Measurements from ENCODE around the gene LEP.

LEP gene

DNA sequence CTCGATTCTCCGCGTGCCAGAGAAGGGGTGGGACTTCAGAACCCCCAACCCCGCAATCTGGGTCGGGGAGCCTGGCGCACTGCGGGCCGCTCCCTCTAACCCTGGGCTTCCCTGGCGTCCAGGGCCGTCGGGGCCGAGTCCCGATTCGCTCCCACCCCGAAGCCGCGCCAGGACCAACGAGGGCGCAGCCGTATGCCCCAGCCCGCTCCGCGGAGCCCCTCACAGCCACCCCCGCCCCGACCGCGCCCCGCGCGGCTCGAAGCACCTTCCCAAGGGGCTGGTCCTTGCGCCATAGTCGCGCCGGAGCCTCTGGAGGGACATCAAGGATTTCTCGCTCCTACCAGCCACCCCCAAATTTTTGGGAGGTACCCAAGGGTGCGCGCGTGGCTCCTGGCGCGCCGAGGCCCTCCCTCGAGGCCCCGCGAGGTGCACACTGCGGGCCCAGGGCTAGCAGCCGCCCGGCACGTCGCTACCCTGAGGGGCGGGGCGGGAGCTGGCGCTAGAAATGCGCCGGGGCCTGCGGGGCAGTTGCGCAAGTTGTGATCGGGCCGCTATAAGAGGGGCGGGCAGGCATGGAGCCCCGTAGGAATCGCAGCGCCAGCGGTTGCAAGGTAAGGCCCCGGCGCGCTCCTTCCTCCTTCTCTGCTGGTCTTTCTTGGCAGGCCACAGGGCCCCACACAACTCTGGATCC is at the start of gene LEP:
LEP (plus strand) TSS at position 583 of the 691 bp plus-strand sequence. CDS start 10,741 bp downstream, outside the sequence.
- DNase-seq = no peak

DNA sequence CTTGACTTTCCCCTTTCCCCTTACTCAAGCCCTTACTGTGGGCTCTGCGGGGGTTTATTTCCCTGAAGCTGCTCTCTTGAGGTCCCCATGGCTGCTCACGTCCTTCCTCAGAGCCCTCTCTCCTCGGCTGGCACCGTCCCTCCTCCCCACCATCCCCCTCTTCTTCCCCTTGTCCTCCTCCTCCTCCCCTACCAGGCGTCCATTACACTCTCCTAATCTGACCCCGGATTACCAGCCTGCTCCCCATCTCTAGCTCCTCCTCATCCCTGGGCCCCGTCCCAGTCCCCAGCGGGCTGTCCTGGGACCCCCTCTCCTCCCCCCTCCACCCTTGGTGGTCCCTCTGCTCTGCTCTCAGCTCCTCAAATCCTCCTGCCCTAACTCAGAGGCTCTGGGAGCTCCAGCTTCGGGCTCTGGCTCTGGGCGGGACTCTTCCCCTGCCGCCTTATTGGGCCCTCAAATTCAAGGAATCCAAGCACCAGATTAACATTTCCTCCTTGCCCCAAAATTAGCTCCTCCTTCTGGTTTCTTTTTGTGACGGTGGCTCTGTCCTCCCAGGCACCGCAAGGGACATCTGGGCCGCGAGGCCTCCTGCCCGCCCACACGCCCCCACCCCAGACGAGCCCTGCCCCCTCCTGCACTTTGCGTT is 48.5 kb upstream of the LEP start:
- DNase-seq = no peak

DNA sequence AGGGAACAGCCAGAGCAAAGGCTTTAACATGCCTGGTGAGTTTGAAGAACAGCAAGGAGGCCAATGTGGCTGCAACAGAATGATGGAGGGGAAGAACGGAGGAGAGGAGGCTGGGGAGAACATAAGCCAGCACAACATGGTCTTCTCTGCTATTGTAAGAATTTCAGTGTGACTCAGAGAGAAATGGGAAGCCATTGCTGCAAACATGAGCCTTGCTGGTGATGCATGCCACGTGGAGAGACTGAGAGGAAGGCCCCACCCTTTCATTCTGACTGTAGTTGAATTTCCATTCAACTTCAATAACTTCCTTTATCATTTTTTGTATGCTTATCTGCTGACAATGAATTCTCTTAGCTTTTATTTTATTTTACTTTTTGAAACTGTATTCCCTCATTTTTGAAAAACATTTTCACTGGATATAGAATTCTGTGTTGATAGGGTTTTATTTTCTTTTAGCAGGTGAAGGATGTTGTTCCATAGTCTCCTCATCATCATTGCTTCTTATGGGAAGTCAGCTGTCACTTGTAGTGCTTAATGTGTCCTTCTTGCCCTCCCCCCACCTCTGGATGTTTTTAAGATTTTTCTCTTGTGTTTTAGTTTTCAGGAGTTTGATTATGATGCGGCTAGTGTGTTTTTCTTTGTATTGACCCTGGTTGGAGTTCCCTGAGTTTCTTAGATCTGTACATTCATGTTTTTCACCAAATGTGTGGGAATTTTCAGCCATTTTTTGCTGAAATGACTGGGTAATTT is 46.4 kb upstream of the LEP start:
- DNase-seq = no peak

DNA sequence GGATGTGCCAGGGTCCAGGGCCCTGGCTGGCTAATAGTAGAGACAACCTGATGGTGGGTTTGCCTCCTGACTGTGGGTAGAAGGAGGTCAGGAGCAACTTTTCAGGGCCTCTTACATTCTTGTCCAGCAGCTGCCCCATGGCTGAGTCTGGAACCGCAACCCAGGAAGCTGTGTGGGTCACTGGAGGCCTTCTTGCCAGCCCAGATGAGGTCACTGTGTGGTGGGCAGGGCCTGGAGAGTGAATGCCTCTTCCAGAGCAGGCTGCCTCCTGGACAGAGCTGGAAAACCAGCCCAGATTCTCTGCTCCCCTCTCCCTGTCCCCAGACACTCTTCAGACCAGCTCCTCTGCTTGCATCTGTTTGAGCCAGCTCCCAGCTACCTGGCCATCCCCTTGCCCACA is 43.5 kb upstream of the LEP start:
- DNase-seq = no peak

DNA sequence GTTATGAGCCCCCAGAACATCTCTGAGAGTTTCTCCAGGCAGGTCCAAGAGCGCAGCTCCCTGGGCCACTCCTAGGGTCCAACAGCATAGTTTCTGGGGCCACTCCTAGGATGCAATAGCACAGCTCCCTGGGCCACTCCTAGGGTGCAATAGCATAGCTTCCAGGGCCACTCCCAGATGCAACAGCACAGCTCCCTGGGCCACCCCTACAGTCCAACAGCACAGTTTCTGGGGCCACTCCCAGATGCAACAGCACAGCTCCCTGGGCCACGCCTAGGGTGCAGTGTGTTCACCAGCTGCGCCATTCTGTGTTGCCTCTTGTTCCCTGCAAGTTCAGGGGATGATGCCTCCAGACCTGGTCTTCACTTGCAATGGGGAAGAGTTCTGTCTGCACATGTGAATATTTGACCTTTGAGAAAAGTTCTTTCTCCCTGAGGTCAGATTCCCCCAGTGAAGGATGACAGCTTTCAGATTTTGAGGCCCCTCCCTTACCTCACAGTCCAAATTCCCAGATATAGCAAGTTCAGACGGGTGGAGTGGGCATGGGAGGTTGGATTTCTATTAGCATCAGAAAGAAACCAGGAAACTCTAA is 43.0 kb upstream of the LEP start:
- no peak for DNase-seq

DNA sequence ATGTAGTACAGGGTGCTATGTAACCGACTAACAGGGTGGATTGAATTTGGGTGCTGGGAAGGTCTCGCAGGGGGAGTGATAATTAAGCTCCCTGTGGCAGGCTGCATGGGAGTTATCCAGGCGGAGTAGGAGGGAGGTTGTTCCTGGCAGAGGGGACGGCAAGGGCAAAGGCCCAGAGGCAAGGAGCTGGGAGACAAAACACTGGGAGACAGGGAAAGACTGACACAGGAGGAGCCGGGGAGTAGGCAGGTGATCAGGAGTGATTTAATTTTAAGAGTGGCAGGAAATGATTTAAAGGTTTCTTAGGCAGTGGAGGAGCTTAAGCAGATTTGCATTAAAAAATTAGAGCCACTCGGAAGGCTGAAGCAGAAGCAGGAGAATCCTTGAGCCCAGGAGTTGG is 40.7 kb upstream of the LEP start:
- no peak for DNase-seq

DNA sequence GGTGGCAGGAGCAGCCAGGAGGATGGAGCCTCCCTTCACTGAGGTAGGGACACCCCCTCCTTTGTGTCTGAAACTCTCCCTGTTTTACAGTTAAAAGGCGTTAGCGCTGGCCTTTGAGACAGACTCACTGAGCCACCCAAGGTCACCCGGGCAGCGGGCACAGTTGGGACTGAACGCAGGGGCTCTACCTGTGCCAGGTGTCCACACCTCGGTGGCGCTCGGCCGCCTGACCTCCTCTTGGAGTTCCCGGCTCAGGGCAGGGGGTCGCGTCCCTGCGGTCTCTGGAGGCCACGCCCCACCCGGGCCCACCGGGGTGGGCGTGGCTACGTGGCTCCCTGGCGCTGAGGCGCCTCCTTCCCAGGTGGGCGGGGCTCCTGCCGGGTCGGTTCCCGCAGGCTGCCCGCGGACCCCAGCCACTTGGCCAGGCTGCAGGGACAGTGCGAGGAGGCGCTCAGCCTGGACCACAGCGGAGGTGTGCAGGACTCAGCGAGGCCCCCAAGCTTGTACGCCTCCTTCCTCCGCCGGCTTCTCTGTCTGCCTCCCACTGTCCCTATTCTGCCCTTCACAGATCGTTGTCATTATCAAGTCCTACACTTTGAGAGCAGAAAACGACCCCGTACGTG is 39.9 kb upstream of the LEP start:
- DNase-seq = no peak

DNA sequence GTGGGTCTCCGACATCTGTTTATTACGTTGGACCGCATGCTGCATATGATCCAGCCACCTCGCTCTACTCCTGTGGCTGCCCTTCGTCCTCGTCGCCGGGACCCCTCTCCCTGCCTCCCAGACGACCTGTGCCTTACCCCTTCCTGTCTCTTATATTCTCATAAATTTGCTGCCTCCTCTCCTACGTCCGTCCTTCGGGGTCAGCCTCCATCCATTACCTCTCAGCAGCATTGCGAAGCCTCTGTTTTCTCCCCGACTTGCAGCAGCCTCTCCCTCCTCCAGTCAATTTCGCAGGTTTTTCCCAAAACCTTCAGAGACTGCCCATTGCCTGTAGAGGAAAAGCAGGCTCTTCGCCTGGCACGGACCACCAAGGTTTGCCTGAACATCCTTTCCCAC is 39.4 kb upstream of the LEP start:
- DNase-seq = no peak

DNA sequence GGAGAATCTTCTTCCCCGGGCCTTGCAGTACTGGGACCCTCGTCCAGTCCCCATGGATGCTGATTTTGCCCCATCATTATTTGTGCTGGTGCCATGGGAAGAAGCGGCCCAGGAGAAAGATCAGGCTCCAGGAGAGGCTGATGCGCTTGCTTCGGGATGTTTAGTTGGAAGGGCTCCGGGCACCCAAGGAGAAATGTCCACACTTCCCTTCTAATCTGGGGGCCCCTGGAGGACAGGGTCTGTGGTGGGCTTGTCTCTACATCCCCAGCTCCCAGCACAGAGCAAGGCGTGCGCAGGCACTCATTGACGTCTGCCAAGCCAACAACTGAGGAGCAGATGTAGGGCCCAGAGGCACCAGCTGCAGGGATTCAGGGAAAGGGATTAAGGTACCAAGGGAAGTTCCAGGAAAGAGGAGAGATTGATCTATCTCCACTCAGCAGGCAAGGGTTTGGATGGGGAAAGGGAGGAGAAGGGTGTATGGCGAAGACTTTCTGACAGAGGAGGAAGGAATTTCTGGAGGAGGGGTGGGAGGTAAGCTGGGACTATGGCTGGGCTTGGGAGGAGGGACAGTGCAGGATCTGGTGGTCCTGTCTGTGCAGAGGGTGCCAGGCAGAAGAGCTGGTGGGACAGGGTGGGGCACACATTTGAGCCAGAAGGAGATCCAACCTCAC is 38.7 kb upstream of the LEP start:
- no peak for DNase-seq

DNA sequence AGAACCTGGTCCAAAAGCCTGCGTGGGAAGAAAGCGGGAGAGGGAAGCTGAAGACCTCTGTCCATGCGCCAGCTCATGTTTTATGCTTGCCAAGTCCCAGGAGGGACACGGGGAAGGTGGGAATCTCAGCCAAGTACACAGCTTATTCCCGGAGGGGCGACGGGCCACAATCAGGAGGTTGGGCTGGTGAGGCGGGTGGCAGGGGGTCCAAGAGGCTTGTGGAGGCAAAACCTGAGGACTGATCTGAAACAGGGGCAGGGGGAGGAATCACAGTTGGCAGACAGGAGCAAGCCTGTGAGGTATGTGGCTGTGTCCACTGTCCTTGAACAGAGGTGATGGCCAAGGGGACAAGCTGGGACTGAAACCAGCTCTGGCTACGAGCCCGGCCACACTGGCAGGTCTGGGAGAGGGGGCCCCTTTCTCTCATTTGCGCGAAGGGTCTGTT is 38.0 kb upstream of the LEP start:
- DNase-seq = peak in 8 of 56 donors; percentile 11 to 69 (median 23)

DNA sequence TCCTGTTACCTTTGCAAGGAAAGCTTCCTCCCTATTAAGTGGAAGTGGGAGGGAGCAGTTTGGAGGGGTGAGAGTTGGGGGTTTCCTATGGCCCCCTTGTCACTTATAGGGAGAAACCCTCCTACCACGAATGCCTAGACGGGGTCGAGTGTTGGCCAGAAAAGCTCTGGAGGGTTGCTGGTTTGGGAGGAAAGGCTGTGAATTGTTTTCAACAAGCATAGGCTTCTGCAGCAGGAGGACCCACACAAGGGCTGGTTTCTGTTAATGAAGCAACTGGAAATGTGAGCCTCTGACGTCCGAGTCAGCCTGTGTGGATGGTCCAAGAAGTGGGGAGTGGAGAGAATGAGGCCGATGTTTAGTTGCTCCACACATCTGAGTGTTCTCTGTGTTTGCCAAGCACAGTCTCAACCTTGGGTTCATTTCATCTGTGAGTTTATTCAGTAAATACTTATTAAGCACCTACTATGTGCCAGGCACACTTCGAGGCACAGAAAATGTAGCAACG is 37.3 kb upstream of the LEP start:
- DNase-seq = no peak

DNA sequence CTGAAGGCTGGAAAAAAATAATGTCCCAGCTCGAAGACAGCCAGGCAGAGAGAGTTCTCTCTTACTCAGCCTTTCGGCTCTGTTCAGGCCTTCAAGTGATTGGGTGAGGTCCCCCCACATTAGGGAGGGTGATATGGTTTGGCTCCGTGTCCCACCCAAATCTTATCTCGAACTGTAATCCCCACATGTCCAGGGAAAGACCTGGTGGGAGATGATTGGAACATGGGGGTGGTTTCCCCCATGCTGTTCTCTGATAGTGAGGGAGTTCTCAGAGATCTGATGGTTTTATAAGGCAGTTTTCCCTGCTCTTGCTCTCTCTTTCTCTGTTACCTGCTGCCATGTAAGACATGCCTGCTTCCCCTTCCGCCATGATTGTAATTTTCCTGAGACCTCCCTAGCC is 36.6 kb upstream of the LEP start:
- no peak for DNase-seq

DNA sequence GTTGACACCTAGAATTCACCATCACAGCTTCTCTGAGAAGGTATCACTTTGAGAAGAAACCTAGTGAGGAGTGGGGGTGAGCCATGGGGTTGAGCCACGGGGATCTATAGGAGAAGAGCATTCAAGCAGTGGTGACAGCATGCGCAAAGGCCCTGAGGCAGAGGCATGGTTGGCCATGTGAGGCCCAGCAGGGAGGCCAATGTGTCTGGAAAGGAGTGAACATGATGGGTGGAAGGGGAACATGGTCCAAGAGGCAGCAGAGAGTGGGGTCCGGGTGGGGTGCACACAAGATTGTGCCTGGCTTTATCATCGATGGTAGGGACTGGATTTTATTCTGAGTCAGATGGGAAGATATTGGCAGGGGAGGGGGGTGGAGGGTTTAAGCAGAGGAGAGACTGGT is 36.0 kb upstream of the LEP start:
- DNase-seq = no peak

DNA sequence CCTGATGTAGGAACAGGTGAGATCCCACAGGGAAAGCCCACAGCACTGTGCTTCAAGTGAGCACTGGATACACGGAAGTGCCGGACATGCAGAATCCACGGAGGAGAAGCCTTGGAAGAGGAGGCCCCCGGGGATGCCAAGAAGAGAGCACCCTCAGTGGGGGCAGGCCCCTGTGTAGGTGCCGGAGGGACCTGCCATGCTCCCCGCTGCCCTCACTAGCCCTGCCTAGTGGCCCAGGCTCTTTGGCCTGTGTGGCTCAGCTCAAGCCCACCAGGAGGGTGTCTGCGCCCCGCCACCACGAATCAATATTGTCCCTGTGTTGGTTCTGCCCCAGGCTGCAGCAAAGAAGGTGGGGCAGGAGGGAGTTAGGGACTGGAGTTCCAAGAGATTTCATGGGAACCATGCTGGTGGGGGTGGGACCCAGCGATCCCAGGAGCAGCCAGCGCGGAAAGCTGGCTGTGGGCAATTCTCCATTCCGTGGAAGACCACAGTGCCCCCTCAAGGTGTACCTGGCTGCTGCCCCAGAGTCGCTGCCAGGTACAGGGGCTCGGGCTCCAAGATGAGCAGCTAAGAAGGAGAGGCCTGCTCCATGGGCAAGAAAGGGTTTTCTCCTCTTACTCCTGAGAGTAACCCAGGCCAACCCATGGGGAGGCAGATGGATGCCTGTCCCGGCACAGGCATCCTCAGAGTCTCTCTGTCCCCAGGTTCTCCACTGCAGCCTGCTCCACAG is 34.9 kb upstream of the LEP start:
- DNase-seq = no peak

DNA sequence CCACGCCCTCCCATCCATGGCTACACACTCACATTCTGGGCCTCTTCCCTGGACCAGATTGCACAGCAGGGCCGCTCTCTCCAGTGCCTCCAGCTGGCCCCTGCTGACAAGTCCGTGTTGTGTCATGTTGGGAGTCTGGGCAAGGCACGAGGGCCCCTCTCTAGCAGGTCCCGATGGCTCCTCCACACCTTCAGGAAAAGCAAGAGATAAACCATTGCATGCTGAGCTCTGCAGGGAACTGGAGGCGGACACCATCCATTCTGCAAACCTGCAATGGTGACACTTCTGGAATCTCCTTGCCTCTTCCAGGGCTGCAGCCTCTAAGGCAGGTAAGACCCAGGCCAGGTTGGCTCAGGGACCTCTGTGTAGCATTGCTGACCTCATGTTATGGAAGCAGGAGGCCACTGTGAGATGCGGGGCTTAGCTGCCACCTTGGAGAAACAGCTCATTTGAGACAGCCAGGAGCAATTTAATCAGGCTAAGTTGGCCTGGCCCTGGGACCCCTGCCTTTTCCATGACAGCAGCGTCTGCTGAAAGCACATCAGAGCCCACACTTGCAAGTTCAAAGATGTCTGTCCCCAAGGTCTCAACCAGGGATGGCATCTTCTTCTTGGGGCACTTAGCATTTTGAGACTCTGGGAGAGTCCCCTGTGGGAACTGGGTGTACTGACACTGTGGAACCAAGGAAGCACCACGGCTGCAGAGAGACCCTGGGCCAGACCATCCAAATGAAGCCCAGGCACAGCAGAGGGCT is 34.2 kb upstream of the LEP start:
- no peak for DNase-seq

DNA sequence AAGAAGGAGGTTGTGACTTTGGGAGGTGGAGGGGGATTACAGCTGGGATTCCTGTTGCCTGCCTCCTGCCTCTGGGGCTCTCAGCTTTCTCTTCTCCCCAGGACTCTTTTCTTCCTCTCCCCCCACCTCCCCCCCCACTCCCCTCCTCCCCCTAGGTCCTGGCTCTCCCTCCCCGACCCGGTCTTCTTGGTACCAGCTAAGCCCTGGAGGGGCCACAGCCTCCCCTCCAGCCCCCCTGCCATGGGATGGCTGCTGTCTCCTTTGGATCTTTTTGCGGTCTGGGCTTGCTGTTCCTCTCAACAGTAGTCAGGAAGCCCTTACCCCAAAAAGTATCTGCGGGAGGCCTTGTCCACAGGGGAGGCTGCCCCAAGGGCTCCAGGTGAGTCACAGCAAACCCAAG is 33.5 kb upstream of the LEP start:
- no peak for DNase-seq

DNA sequence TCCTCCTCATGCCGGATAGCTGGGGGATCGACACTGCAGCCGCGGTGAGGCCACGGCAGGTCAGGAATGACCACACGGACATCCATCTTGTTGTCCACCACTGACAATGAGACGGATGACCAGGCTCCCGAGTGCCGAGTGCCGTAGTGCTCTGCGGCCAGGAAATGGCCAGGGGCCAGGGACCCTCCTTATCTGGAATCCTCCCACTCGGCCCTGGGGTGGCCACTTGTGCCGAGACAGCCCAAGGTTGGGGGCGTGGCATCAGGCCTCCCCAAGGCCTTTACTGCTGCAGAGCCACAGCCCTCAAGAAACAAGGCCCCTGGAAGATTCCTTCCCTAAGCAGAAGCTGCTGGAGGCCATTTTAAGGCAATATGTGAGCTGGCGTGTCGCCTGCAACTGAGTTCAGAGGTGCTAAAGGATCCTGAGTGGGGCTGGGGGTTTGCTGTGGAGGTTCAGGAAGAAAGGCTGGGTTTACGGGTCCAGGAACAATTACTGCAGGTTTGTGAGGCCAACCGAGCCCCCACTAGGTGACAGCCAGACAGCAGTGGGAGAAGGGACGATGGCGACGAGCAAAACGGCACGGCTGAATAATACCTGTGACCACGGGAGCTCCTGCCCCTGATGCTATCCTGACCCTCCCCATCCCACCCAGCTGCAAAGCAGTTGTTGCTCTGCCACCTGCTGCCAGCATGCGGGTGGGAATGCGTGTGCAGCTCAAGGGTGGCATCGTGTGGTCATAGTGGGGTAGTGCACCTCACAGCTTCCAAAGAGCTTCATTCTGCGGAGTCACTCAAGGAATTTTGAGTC is 31.6 kb upstream of the LEP start:
- peak in 50 of 56 donors; percentile 12 to 79 (median 40) for DNase-seq

DNA sequence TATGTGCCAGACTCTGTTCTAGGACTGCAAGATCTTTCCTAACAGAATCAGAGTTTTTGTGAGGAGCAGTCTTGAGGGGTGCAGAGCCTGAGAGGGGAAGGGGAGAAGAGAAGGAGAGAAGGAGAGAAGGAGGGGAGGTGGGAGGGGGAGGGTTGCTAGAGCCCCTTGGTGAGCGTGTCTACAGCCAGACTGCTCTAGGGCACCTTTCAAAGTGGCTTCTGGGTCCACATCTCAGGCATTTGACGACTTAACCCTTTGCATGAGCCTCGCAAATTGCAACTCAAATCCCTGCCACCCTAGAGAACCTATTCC is 31.1 kb upstream of the LEP start:
- no peak for DNase-seq

Measured in amygdala (tissue), 56 donors.